Measurements from ENCODE around the gene UNC79.

UNC79 gene

GRCh38 chr14:93535537-93535936, 104.8 kb downstream of the UNC79 start:
- no peak for TF ChIP-seq CREB5 (CRISPR knock-in tag; IDR thresholded peaks at IDR 0.05; ENCODE audit: low read depth)
- TF ChIP-seq SNAI2 (CRISPR knock-in tag; IDR thresholded peaks at IDR 0.05): no peak
- no peak for TF ChIP-seq TOX (CRISPR knock-in tag; IDR thresholded peaks at IDR 0.05; ENCODE audit: borderline replicate concordance)
- no peak for TF ChIP-seq ARNTL (CRISPR knock-in tag; IDR thresholded peaks at IDR 0.05; ENCODE audit: borderline replicate concordance, low read depth)
- TF ChIP-seq ZC3H10 (CRISPR knock-in tag; IDR thresholded peaks at IDR 0.05): no peak
- no peak for TF ChIP-seq CSDC2 (CRISPR knock-in tag; IDR thresholded peaks at IDR 0.05)
- TF ChIP-seq CSRNP3 (CRISPR knock-in tag; IDR thresholded peaks at IDR 0.05): no peak
- no peak for TF ChIP-seq ZFP30 (CRISPR knock-in tag; IDR thresholded peaks at IDR 0.05)
- ATAC-seq: no peak

- no peak for ATAC-seq
- TF ChIP-seq TOX (CRISPR knock-in tag; IDR thresholded peaks at IDR 0.05; ENCODE audit: borderline replicate concordance) (no peak), PPARA (CRISPR knock-in tag; IDR thresholded peaks at IDR 0.05; ENCODE audit: borderline replicate concordance) (no peak), CSDC2 (CRISPR knock-in tag; IDR thresholded peaks at IDR 0.05) (no peak), ZFP3 (CRISPR knock-in tag; IDR thresholded peaks at IDR 0.05) (no peak), TSHZ2 (CRISPR knock-in tag; IDR thresholded peaks at IDR 0.05) (no peak), OSR1 (CRISPR knock-in tag; IDR thresholded peaks at IDR 0.05) (no peak), ZNF70 (CRISPR knock-in tag; IDR thresholded peaks at IDR 0.05) (no peak), ZNF8 (CRISPR knock-in tag; IDR thresholded peaks at IDR 0.05) (no peak), POU6F1 (CRISPR knock-in tag; IDR thresholded peaks at IDR 0.05; ENCODE audit: borderline replicate concordance, low read depth) (no peak), GLIS3 (CRISPR knock-in tag; IDR thresholded peaks at IDR 0.05) (no peak)
These were observed 106.2 kb downstream of the UNC79 start for GRCh38 chr14:93536945-93537344.

- TF ChIP-seq GLIS3 (CRISPR knock-in tag; IDR thresholded peaks at IDR 0.05): no peak
- TF ChIP-seq PPARA (CRISPR knock-in tag; IDR thresholded peaks at IDR 0.05; ENCODE audit: borderline replicate concordance): no peak
- no peak for TF ChIP-seq ZNF8 (CRISPR knock-in tag; IDR thresholded peaks at IDR 0.05)
- no peak for TF ChIP-seq TSHZ2 (CRISPR knock-in tag; IDR thresholded peaks at IDR 0.05)
- no peak for TF ChIP-seq TCF4 (CRISPR knock-in tag; IDR thresholded peaks at IDR 0.05; ENCODE audit: borderline replicate concordance)
- TF ChIP-seq ZNF70 (CRISPR knock-in tag; IDR thresholded peaks at IDR 0.05): no peak
- no peak for TF ChIP-seq ZNF565 (CRISPR knock-in tag; conservative IDR thresholded peaks at IDR 0.05; ENCODE audit: low read depth)
- TF ChIP-seq CREB5 (CRISPR knock-in tag; IDR thresholded peaks at IDR 0.05; ENCODE audit: low read depth): no peak
- TF ChIP-seq ISL1 (CRISPR knock-in tag; IDR thresholded peaks at IDR 0.05): no peak
- no peak for TF ChIP-seq SNAI2 (CRISPR knock-in tag; IDR thresholded peaks at IDR 0.05)
- no peak for TF ChIP-seq CSRNP3 (CRISPR knock-in tag; IDR thresholded peaks at IDR 0.05)
- no peak for TF ChIP-seq ARNTL (CRISPR knock-in tag; IDR thresholded peaks at IDR 0.05; ENCODE audit: borderline replicate concordance, low read depth)
- no peak for TF ChIP-seq PATZ1 (CRISPR knock-in tag; IDR thresholded peaks at IDR 0.05; ENCODE audit: borderline replicate concordance)
- TF ChIP-seq TOX (CRISPR knock-in tag; IDR thresholded peaks at IDR 0.05; ENCODE audit: borderline replicate concordance): no peak
- no peak for TF ChIP-seq ESRRG (CRISPR knock-in tag; IDR thresholded peaks at IDR 0.05)
- ATAC-seq: no peak
These were observed 107.2 kb downstream of the UNC79 start for GRCh38 chr14:93537951-93538350.
